ENCODE results near the gene ZNF554.
"Not testable (repeated sequence)": the region's sequence is repeated elsewhere in the genome, so short reads cannot be mapped to it uniquely, and the experiment has no call there.

The ZNF554 gene

DNA sequence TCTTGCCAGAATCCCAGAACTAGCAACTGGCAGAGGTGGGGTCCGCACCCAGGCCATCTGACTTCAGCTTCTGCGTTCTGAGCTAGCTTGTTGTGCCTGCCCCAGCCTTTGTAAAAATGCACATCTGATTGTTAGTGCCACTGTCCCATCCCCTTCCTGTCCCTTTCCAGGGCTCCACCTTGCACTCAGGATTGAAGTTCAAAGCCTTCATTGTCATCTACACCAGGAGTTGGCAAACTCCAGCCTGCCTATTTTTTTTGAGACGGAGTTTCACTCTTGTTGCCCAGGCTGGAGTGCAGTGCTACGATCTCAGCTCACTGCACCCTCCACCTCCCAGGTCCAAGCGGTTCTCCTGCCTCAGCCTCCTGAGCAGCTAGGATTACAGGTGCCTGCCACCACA is 31.4 kb upstream of the ZNF554 start:
- DNase-seq: no peak
- intact Hi-C loops (cut with DNase I): no loop called here

DNA sequence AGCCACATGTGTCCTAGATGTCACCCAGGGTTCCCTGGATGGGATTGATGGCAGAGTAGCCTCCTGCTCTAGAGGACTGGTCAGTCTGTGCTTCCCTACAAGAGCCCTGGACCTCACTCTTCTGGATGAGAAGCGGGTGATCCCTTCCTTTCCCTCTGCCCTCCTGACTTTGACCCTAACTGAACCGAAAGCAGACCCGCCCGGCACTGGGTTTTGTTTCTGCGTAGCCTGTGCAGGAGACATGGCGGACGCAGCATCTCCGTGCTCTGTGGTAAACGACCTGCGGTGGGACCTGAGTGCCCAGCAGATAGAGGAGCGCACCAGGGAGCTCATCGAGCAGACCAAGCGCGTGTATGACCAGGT is 29.5 kb upstream of the ZNF554 start:
- intact Hi-C loops (cut with DNase I): no loop called here
- no peak for DNase-seq

DNA sequence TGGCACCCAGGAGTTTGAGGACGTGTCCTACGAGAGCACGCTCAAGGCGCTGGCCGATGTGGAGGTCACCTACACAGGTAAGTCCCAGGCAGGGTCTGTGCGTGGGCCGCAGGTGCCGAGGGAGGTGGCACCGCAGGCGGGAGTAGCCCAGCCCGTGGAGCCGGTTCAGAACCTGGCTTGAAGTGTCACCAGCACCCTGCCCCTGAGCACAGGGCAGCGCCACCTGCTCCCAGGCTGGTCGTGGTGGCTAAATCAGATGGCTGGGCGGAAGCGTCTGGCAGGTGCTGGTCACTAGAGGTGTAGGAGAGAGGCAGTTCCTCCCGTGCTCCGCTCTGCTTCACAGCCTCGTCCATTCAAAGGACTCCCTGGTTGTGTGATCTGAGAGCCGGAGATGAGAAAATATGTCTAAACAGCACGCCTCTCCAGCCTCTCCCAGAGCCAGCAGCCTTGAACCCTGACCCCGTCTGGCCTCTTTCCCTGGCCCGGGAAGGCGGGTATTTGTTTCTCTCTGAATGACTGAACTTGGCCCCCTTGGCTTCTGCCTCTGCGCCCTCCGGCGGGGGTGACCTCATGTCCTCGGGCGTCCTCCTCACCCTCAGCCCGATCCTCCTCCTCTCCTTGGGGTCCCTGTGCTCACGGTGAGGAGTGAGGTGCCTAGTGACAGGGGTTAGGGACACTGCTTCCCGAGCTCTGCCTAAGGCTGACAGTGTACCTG is 29.0 kb upstream of the ZNF554 start:
- DNase-seq: no peak
- intact Hi-C loops (cut with DNase I): no loop called here

DNA sequence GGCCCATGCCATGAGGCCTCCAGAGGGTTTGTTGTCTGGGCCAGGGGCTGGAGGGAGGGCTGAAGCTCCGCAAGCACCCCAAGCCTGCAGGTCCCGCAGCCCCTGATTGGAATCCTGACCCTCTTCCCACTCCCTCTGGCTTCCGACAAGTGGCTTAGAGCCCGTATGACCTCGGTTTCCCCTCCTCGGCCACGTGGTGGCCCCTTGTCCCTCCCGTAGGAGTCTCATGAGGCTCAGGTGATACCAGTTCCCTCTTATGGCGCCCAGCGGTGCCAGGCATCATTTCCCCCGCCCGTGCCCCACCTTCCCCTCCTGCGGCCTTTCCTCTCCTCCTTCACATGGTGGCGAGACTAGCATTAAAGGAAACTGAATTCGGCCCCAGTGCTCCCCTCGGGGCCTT is 28.2 kb upstream of the ZNF554 start:
- intact Hi-C loops (cut with DNase I): no loop called here
- no peak for DNase-seq

DNA sequence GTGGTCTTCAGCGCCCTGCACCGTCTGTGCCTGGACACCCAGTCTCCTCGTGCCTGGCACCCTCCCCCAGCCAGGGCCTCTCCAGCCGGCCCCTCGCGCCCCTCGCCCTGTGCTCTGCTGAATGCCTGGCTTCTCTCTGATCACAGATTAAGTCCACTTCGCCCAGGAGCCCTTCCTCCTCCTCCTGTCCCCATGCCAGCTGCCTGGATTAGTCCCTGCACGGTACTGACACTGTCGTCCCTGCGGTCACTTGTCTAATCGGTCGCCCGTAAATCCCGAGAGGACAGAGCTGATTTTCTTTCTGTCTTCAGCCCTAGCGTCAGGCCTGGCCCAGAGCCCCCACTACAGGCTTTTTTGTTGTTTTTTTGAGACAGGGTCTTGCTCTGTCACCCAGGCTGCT is 27.8 kb upstream of the ZNF554 start:
- no peak for DNase-seq
- intact Hi-C loops (cut with DNase I): no loop called here

DNA sequence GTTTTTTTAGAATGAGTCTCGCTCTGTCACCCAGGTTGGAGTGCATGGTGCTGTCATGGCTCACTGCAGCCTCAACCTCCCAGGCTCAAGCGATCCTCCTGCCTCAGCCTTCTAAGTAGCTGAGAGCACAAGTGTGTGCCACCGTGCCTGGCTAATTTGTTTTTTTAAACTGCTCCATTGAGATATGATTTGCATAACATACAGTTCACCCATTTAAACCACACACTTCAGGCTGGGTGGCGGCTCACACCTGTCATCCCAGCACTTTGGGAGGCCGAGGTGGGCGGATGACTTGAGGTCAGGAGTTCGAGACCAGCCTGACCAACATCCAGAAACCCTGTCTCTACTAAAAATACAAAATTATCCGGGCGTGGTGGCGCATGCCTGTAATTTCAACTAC is 27.0 kb upstream of the ZNF554 start:
- intact Hi-C loops (cut with DNase I); DNase-seq: not testable (repeated sequence)

DNA sequence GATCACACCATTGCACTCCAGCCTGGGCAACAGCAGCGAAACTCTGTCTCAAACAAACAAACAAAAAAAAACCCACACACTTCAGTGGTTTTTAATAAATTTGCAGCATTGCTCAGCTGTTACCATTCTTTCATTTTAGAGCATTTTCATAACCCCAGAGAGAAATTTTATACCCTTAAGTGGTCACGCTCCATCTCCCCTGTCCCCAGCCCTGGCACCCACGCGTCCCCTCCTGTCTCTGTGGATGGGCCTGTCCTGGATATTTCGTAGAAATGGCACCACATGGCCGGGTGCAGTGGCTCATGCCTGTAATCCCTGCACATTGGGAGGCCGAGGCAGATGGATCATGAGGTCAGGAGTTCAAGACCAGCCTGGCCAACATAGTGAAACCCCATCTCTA is 26.5 kb upstream of the ZNF554 start:
- DNase-seq: no peak
- intact Hi-C loops (cut with DNase I): no loop called here

DNA sequence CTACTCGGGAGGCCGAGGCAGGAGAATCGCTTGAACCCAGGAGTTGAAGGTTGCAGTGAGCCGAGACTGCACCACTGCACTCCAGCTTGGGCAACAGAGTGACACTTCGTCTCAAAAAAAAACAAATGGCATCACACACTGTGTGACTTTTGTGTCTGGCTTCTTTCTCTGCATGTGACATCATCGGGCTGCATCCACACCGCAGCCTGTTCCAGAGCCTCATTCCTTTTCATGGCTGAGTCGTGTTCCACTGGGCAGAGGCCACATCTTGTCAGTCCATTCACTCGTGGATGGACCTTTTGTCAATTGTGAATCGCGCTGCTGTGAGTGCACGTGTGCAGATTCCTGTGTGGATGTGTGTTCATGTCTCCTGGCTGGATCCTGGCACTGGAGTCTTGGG is 26.1 kb upstream of the ZNF554 start:
- DNase-seq: no peak
- intact Hi-C loops (cut with DNase I): no loop called here

DNA sequence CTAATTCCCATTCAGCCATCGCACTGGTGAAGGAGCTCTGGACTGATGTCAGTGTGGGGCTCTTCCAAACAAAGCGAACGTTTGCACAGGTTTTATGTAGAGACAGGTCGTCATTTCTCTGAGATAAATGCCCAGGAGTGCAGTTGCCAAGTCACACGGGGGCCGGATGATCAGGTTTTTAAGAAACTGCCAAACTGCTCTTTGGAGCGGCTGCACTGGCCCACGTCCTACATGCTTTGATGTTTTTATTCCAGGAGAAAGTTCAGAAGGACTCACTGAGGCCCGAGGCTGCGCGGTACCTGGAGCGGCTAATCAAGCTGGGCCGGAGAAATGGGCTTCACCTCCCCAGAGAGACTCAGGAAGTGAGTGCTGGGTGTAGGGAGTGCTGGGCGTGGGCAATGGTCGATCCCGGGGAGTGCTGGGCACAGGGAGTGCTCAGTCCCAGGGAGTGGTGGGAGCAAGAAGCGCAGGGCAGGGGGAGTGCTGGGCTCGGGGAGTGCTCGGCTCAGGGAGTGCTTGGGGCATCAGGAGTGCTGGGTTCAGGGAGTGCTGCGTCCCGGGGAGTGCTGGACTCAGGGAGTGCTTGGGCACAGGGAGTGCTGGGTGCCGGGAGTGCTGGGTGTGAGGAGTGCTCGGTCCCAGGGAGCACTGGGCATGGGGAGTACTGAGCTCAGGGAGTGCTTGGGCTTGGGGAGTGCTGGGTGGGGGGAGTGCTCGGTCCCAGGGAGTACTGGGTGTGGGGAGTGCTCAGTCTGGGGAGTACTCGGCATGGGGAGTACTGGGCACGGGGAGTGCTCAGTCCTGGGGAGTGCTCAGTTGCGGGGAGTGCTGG is 23.6 kb upstream of the ZNF554 start:
- intact Hi-C loops (cut with DNase I): no loop called here

DNA sequence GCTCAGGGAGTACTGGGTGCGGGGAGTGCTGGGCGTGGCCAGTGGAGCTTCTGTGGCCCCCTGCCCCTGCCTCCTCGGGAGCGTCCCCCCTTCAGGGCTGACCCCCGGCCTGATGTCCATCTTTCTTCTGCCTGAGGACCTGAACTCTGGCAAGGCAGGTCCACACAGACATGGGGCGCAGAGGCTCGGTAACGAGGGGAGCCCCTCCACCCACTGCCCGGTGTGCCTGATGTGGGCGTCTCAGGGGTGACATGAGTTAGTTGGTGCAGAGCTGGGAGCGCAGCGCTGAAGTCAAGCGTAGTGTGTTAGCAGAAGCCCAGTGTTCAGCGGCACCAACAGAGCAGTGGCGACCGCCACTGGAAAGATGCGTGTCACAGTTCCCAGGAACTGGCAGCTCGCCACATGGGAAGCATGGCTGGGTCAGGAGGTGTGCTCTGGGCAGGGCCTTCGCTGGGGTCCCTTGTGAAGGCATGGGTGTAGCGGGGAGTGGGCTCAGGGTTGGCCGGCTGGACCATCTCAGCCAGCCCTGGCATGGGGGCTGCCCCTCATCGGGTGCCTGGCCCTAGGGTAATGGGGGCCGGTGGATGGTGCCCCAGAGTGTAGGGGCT is 22.9 kb upstream of the ZNF554 start:
- peak in 4 of 42 donors; percentile 25 to 46 (median 35) for DNase-seq
- intact Hi-C loops (cut with DNase I): no loop called here

More for the DNA sequence above, 23.6 kb upstream of the ZNF554 start:
- no peak for DNase-seq

DNA sequence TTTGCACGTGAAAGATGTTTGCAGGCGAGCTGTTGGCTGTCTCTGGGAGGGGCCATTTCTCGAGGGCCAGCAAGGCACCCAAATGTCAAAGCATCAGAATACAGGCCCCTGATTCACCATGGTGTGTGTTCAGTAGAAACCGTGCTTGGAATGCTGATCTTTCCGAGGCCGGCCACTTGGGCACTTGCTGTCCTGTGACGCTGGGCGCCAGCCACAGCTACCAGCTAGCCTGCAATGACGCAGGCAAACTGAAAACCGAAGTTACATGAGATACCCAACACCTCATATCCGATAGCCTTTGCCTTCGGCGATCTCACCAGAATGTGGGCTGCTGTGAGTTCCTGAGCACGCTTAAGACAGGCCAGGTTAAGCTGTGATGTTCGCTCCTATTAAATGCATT is 22.4 kb upstream of the ZNF554 start:
- DNase-seq: peak in 1 of 42 donors; percentile 17
- intact Hi-C loops (cut with DNase I): no loop called here

DNA sequence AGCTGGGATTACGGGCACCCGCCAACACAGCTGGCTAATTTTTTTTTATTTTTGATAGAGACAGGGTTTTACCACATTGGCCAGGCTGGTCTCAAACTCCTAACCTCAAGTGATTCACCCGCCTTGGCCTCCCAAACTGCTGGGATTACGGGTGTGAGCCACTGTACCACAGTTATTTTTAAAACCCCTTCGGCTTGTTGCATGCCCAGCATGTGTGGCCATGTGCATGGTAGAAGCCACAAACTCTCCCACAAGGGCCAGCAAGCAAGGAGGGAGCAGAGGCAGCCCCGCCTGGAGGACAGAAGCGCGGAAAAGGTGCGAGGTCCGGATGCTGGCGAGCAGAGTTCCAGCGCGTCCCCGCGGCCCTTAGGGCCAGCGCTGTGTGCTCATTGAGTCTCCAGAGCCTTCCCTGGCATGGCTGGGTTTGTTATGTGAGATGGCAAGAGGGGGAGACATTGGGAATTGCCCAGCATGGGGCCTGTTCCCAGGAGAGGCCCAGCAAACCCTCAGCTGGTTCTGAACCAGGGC is 21.4 kb upstream of the ZNF554 start:
- no peak for DNase-seq
- intact Hi-C loops (cut with DNase I): no loop called here

DNA sequence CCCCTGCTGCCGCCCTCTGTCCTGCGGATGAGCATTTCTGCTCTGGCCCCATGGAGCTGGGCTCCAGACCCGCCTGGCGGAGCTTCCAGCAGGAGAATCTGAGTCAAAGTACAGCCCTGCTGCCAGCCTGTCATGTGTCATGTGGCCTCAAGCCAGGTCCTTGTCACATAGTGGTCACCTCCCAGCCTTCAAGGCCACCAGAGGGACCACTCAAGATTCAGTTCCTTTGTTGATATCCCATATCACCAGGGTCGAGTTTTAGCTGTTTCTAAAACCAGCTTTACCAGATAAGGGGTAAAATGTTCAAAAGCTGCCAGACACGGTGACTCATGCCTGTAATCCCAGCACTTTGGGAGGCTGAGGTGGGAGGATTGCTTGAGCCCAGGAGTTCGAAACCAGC is 20.9 kb upstream of the ZNF554 start:
- DNase-seq: peak in 1 of 42 donors; percentile 58
- intact Hi-C loops (cut with DNase I): no loop called here

DNA sequence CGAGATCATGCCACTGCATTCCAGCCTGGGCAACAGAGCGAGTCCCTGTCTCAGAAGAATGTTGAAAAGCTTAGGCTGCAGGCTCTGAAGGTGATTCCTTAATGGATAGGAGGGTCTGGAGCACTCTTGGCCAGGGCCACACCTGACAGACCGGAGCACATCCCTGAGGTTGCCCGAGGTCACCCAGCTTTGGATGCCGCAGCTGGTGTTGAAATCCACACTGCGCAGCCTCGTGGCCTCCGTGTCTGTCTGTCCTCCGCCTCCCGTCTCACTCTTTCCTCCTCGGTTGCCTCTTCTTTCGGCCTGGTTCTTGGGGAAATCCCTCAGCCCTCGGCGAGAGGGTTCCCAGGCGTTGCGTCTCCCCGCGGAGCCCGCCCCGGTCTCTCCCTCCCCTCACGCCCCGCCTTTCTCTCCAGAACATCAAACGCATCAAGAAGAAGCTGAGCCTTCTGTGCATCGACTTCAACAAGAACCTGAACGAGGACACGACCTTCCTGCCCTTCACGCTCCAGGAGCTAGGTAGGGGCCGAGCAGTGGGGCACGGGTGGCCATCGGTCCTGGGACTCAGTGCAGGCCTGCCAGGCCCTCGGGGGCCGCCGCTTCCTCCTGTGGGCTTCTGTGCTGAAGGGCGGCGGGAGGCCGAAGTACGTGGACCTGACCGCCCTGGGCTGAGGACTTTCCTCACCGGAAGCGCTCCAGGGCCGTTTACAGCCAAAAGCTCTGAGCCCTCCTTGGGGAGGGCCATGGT is 20.2 kb upstream of the ZNF554 start:
- no peak for DNase-seq
- intact Hi-C loops (cut with DNase I): no loop called here

DNA sequence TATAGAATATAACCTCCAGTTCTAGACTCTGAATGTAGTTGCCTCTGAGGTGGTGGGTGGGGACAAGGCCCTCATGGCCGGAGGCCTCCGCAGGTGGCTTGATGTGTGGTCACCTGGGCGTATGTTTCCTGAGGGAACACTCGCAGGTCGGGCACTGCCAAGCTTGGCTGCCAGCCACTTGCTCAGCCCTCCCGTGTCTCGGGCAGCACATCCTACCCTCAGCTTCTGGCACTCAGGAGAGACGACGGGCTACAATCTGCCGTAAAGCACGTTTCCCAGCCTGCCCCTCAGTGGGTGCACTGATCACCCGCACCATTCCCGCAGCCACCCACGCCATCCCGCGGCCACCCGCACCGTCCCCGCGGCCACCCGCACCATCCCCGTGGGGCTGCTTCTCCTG is 19.2 kb upstream of the ZNF554 start:
- intact Hi-C loops (cut with DNase I): no loop called here
- DNase-seq: no peak

DNA sequence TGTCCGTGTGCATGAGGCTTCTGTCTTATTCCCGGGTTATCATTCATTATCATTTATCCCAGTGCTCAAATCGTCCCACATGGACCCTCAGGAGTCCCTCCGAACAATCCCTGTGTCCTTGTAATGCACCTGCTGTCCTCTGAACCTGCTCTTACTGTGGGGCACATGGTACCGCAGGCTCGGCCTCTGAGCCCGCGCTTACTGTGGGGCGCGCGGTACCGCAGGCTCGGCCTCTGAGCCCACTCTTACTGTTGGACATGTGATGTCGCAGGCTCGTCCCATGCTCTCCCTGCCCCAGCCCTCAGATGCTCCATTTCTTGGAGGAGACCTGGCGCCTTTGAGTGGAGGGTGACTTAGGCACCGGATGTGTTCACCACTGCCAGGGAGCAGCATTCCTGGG is 16.8 kb upstream of the ZNF554 start:
- no peak for DNase-seq
- intact Hi-C loops (cut with DNase I): no loop called here

DNA sequence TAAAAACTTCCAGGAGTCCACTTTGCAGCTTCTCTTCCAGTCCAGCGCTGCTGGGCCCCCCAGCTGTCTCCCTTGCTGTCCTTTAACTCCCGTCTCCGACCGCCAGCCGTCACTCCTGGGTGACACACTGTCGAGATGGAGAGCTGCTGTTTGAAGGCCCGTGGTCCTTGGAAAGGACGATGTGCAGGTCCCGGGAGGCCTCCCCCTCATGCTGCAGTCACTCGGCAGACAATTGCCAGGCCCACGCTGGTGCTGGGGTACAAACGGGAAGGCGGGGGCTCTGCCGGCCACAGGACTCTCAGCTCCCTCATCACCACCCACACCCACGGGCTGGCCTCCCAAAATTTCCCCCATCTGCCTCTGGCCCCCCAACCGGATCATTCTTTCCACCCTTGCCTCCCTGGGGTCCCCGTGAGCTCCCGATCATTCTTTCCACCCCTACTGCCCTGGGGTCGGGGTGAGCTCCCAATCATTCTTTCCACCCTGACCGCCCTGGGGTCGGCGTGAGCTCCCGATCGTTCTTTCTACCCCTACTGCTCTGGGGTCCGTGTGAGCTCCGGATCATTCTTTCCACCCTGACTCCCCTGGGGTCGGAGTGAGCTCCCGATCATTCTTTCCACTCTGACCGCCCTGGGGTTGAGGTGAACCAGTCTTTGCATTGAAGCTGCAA is 16.0 kb upstream of the ZNF554 start:
- intact Hi-C loops (cut with DNase I): no loop called here

DNA sequence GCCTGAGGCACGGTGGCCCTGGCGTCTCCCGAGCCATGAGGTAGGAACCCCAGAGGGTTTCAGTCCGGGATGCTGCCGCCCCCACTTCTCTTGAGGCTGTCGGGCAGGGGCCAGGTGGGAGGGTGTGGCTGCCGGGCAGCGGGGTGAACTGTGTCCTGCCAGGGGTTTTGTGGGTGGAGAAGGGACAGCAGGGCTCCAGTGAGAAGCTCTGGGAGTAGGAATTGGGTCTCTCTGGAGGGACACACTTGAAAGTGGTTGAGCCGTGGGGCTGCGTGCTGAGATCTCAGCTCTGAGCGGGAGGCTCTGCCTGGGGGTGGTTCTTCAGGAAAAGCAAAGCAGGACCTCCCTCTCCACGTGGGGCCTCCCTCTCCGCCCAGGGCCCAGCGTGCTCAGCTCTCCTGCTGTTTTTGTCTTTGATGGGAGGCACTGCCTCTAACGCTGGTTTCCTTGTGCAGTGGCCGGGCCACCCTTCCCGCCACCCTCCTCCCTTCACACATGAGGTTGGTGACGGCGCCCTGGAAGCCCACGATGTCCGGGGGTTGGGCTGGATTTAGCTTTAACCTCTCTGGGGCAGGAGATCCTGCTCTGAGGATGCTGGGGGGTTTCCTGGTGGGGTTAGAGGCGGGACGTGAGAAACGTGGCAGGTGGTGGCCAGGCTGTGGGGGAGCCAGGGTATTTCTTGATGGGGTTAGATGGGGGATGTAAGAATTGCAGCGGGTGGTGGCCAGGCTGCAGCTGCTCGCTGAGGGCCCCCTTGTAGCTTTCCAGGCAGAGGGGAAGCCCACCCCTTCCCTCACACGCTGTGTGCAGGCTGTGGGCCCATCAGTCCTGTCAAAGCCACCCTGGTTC is 15.3 kb upstream of the ZNF554 start:
- no peak for DNase-seq
- intact Hi-C loops (cut with DNase I): no loop called here

More for the DNA sequence above, 16.0 kb upstream of the ZNF554 start:
- no peak for DNase-seq

Measured in head of caudate nucleus (tissue), 42 donors.